Nephron (organoid): ENCODE measurements around the gene ZNF892.

Source experiments
- H3K27ac Mint-ChIP-seq, 3 experiments: 2 replicates each; pipeline ENCODE4 v1.8.0; 2020; ENCODE audit warnings: mixed read lengths in 3 of 3, mild to moderate bottlenecking in 2 of 3, moderate library complexity in 1 of 3
- H3K27me3 Mint-ChIP-seq: 2 replicates; pipeline ENCODE4 v1.8.0; 2021; ENCODE audit warnings: low read depth, mild to moderate bottlenecking, moderate library complexity, mixed read lengths
- H3K36me3 Mint-ChIP-seq: 2 replicates; pipeline ENCODE4 v1.8.0; 2020; ENCODE audit warnings: low read depth, mixed read lengths
- H3K4me1 Mint-ChIP-seq: 2 replicates; pipeline ENCODE4 v1.8.0; 2020; ENCODE audit warnings: mixed read lengths
- H3K4me3 Mint-ChIP-seq, 3 experiments: 2 replicates each; pipeline ENCODE4 v1.8.0; 2020; ENCODE audit warnings: mild to moderate bottlenecking in 3 of 3, mixed read lengths in 3 of 3, moderate library complexity in 2 of 3
- H3K9me3 Mint-ChIP-seq: 2 replicates; pipeline ENCODE4 v1.8.0; 2020; ENCODE audit warnings: mixed read lengths
- CTCF ChIP-seq, 3 experiments: fragments of 200-600 bp; sonication (generic); IDR thresholded peaks; one replicate each; pipeline ENCODE4 v1.5.0; 2021; ENCODE audit warnings: antibody characterized with exemption in 3 of 3; ENCODE audit not compliant: unreplicated experiment in 3 of 3

The ZNF892 gene

GRCh38 chr2:95231723-95232122, 24.4 kb downstream of the ZNF892 start:
- Mint-ChIP-seq H3K36me3 (peaks cover 8% of the 10 kb centered on the region), H3K4me1 (no peaks in the 10 kb centered on the region), H3K4me3 (no peak overlapping the region), H3K27ac (no peak overlapping the region), H3K9me3 (peaks cover 46% of the 10 kb centered on the region), H3K27me3 (no peaks in the 10 kb centered on the region)
- TF ChIP-seq CTCF (IDR thresholded peaks at IDR 0.05; ENCODE audit: unreplicated experiment in 3 of 3) = peak; percentile 51 to 60 (median 55)

- no peak for TF ChIP-seq CTCF (IDR thresholded peaks at IDR 0.05; ENCODE audit: unreplicated experiment in 3 of 3)
- H3K27ac Mint-ChIP-seq = no peak overlapping the region
- peaks cover 4% of the 10 kb centered on the region for H3K36me3 Mint-ChIP-seq
- H3K27me3 Mint-ChIP-seq = no peaks in the 10 kb centered on the region
- H3K4me3 Mint-ChIP-seq = no peak overlapping the region
- peaks cover 44% of the 10 kb centered on the region for H3K9me3 Mint-ChIP-seq
- H3K4me1 Mint-ChIP-seq = no peaks in the 10 kb centered on the region
Observed at GRCh38 chr2:95232232-95232631, 24.9 kb downstream of the ZNF892 start.

DNA sequence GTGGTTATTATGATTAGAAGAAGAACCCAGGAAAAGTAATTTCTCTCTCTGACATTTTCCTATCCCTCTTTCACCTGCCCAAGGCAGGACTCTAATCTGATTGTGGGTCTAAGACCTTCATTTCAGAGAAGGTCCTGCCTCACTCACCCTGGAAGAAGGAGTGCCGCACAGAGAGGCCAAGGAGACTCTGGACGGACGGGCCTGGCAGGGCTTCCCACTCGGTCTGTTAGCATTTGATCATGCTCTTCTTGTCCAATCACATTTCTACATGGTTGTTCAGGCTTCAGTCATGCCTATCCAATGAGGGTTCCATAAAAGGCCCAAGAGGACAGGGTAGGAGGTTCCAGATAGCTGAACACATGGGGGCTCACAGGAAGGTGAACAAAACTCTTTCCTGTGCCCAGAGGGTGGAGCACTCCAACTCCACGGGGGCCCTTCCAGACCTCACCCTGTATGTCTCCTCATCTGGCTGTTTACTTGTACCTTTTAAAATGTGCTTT, 27.0 kb downstream of the ZNF892 start:
- H3K27ac Mint-ChIP-seq = no peak overlapping the region
- peaks cover 2% of the 10 kb centered on the region for H3K27me3 Mint-ChIP-seq
- H3K36me3 Mint-ChIP-seq = peaks cover 4% of the 10 kb centered on the region
- TF ChIP-seq CTCF (IDR thresholded peaks at IDR 0.05; ENCODE audit: unreplicated experiment in 3 of 3) = no peak
- peaks cover 52% of the 10 kb centered on the region for H3K9me3 Mint-ChIP-seq
- no peak overlapping the region for H3K4me3 Mint-ChIP-seq
- peaks cover 7% of the 10 kb centered on the region for H3K4me1 Mint-ChIP-seq

- no peak for TF ChIP-seq CTCF (IDR thresholded peaks at IDR 0.05; ENCODE audit: unreplicated experiment in 3 of 3)
- Mint-ChIP-seq H3K9me3 (peaks cover 54% of the 10 kb centered on the region), H3K36me3 (peaks cover 4% of the 10 kb centered on the region), H3K27ac (no peak overlapping the region), H3K4me3 (no peak overlapping the region), H3K4me1 (peaks cover 7% of the 10 kb centered on the region), H3K27me3 (peaks cover 3% of the 10 kb centered on the region)
Observed at GRCh38 chr2:95234816-95235215, 27.5 kb downstream of the ZNF892 start.

DNA sequence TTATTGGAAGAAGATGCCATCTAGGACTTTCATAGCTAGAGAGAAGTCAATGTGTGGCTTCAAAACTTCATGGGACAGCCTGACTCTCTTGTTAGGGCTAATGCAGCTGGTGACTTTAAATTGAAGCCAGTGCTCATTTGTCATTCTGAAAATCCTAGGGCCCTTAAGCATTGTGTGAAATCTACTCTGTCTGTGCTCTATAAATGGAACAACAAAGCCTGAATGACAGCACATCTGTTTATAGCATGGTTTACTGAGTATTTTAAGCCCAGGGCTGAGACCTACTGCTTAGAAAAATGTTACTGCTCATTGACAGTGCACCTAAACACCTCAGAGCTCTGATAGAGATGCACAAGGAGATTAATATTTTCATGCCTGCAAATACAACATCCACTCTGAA, 30.8 kb downstream of the ZNF892 start:
- H3K4me3 Mint-ChIP-seq = no peak overlapping the region
- peaks cover 3% of the 10 kb centered on the region for H3K27me3 Mint-ChIP-seq
- no peak for TF ChIP-seq CTCF (IDR thresholded peaks at IDR 0.05; ENCODE audit: unreplicated experiment in 3 of 3)
- peaks cover 7% of the 10 kb centered on the region for H3K4me1 Mint-ChIP-seq
- peaks cover 66% of the 10 kb centered on the region for H3K9me3 Mint-ChIP-seq
- no peak overlapping the region for H3K27ac Mint-ChIP-seq
- peaks cover 19% of the 10 kb centered on the region for H3K36me3 Mint-ChIP-seq

DNA sequence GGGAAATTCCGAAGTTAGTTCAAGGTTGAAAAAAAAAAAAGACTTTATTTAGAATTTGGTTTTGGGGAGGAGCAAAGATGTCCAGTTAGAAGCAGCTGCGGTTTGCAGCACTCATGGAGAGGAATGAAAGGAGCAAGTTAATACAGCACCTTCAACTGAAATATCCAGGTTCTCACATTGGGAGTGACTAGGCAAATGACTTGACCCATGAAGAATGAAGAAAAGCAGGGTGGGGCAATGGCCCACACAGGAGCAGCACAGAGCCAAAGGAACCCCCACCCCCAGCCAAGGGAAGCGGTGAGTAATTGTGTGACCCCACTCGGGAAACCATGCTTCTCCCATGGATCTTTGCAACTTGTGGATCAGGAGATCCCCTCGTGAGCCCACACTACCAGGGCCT, 32.8 kb downstream of the ZNF892 start:
- peaks cover 23% of the 10 kb centered on the region for H3K36me3 Mint-ChIP-seq
- peaks cover 61% of the 10 kb centered on the region for H3K9me3 Mint-ChIP-seq
- no peak overlapping the region for H3K27ac Mint-ChIP-seq
- no peak for TF ChIP-seq CTCF (IDR thresholded peaks at IDR 0.05; ENCODE audit: unreplicated experiment in 3 of 3)
- H3K27me3 Mint-ChIP-seq = peaks cover 3% of the 10 kb centered on the region
- H3K4me1 Mint-ChIP-seq = peaks cover 7% of the 10 kb centered on the region
- H3K4me3 Mint-ChIP-seq = no peak overlapping the region
